Stomach (tissue), 4 donors: Measurements from ENCODE around the gene LOXL1.

Experiments
- CTCF ChIP-seq, 7 experiments: fragments of 450-650 bp in 4 of 7; fragments of 200-600 bp in 3 of 7; sonication (generic) in 3 of 7; IDR thresholded peaks; one replicate each; pipeline ENCODE4 v1.5.1; 2016 to 2019; ENCODE audit warnings: antibody characterized with exemption in 7 of 7, control low read depth in 2 of 7, mild to moderate bottlenecking in 1 of 7
- EP300 ChIP-seq: sonication (generic); formaldehyde crosslinking; IDR thresholded peaks from one replicate; pipeline ENCODE4 v1.6.1; 2017; ENCODE audit warnings: antibody characterized with exemption

GRCh38 chr15:73904026-73904815 is 22.0 kb upstream of the LOXL1 start:
- no peak for TF ChIP-seq EP300
- no peak for TF ChIP-seq CTCF (IDR thresholded peaks at IDR 0.05)
